Ureter (tissue), 1 donor: Measurements from ENCODE around the gene MGAT1. TPM values are rescaled to one million over a fixed set of nuclear protein-coding genes. Genes with fewer than 3 reads are reported as not detected.

Source experiments
- DNase-seq: peaks from one replicate; pipeline ENCODE4 v3.0.0-alpha.2; 2020; ENCODE audit warnings: low spot score
- total RNA-seq: library from RNA; stranded (reverse); gene quantifications from one replicate; pipeline ENCODE4 v1.2.4, GENCODE V29; 2023
- donor health status: DM: yes; HTN: yes; CAD: no.

The MGAT1 gene
- 151 TPM for total RNA-seq

DNA sequence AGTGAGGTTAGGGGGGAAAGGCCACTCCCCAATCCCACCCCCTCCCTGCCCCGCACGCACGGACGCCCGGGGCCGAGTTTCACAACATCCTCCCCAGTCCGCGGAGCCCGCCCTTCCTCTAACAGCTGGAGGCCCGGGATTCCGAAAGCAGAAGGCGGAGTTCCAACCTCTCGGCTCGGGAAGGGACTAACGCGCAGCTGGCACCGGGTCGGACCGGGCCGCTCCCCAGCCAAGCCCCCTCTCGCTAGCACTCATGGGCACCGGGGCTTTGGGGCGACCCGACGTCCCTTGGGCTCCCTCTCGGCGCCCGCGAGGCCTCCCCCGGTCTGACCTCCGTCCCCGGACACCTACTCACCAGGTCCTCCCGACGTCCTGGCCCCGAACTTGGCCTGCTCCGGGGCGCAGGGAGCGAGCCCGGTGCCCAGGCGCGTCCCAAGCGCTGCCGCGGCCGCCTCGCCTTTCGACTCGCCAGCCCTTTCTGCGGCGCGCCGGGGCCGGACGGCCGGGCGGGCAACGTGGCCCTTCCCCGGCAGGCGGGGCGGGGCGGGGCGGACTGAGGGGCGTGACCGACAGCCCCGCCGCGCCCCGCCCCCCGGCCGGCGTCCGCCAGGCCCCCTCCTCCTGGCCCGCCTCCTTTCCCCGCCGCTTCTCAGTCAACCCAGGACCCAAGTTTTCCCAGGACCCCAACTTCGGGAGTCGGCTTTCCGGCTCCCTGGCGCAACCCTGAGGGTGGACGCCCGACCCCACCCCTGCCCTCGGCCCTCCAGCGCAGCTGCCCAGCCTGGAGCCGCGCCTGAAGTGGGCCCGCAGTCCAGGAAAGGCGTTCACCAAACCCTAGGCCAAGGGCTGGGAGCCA, at the start of gene MGAT1:
Gene MGAT1 (minus strand): TSS at position 482 of the 856 bp plus-strand sequence. CDS start 9,835 bp downstream, outside the sequence.
- peak; percentile 93 for DNase-seq

DNA sequence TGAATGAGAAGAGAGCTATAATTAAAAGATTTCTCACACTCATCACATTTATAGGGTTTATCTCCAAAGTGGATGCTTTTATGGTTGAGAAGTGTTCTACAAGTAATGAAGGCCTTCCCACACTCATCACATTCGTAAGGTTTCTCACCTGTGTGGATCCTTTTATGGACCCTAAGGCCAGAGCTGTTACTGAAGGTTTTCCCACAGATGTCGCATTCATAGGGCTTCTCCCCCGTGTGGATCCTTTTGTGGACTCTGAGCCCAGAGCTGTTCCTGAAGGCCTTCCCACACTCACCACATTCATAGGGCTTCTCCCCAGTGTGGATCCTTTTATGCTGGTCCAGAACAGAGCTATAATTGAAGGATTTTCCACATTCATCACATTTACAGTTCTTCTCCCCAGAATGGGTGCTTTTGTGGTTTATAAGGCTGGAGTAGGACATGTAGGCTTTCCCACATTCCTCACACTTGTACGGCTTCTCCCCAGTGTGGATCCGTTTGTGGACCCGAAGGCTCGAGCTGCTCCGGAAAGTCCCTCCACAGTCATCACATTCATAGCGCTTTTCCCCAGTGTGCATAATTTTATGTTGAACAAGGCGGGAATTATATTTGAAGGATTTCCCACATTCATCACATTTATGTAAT, 48.0 kb upstream of the MGAT1 start:
- no peak for DNase-seq

DNA sequence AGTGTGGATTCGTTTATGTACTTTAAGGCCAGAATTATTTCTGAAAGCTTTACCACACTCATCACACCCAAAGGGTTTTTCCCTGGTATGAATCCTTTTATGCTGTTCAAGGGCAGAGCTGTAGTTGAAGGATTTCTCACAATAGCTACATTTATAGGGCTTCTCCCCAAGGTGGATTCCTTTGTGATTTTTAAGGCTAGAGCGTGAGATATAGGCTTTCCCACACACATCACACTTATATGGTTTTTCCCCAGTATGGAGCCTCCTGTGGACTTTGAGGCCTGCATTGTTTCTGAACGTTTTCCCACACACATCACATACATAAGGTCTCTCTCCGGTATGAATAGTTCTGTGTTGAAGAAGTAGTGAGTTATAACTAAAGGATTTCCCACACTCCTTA, 47.2 kb upstream of the MGAT1 start:
- no peak for DNase-seq

DNA sequence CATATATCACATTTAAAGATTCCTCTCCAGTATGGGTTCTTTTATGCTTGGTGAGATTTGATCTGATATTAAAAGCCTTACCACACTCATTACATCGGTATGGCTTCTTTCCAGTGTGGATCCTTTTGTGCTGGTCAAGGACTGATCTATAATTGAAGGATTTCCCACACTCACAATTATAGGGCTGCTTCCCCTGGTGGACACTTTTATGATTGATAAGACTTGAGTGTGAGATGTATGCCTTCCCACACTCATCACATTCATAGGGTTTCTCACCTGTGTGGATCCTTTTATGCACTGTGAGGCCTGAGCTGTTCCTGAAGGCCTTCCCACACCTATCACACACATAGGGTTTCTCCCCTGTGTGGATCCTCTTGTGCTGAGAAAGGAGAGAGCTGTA, 46.3 kb upstream of the MGAT1 start:
- no peak for DNase-seq

DNA sequence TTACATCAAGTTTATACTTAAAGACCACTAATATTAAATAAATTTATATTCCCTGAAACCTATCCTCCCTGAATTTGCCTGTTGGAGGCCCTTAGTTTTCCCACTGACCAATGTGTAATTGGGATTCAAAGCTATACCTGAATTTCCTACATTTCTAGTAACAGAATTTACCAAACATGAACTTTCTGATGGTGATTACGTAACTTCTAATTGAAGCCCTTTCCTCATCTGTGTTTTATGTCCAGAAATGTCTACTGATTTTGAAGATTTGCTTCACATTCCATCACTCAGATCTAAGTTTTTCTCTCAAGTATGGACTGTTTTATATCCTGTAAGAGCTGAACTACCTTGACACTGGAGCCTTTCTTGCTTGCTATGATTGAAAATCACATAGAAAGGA, 45.7 kb upstream of the MGAT1 start:
- no peak for DNase-seq

DNA sequence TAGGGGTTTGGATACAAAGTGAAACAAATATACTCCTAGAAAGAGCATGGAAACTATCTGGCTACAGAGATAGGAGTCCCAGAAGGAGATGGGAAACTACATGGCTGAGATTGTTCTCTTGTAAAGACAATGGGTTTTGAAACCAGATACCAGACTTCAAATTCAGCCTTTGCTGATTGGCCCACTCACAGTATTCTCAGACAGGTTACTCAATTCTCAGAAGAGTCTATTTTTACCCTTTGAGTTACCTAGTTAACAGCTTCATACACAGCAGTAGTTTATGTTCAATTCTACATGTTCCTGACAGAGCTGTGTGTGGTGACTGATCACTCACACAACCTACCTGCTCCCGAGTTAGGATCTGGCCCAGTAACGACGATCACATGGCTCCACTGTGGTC, 44.4 kb upstream of the MGAT1 start:
- no peak for DNase-seq

DNA sequence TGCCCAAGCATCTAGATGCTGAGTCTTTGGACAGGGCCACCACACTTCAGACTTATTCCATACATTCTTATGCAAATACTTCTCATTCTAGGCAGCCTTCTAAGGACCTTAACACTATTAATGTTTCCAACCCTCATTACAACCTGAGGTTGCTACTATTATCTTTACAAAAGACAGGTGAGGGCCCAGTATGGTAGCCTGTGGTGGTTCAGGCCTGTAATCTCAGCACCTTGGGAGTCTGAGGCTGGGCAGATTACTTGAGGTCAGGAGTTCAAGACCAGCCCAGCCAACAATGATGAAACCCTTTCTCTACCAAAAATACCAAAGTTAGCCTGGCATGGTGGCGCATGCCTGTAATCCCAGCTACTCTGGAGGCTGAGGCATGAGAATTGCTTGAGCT, 42.3 kb upstream of the MGAT1 start:
- DNase-seq = no peak

DNA sequence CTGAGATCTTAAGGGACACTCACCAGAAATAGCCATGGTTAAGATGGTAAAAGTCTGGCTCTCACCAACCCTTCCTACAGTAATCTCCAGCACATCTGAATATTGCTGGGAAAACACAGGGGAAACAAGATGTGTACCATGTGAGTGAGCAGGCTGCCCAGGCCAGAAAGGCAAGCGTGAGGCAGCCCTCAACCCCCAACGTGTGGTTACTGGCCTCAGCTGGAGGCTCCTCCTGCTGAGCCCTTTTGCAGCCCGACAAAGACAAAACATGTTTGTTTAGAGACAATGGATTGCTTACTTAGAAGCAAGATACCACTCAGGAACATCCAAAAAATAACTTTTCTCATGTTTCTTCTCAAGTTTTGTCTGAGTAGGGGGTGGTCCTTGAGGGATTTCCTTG, 41.8 kb upstream of the MGAT1 start:
- no peak for DNase-seq

DNA sequence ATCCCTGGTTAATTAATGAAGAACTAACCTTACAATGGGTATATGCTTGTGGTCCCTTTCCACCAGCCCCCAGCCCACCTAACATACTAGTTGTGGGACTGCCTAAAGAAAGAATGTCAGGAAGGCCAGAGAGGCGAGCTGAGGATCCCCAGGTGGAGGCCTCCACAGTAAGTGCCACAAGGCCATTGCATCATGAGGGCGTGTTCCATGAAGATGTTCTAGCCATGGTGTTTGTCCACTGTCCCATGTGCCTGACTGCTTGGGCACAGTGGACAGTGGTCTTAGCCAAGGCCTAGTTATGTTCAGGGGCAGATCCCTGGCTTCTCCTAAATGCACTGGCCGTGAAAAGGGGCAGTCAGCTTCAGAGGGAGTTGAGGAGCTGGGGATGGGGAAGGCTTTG, 37.3 kb upstream of the MGAT1 start:
- DNase-seq = peak; percentile 22

DNA sequence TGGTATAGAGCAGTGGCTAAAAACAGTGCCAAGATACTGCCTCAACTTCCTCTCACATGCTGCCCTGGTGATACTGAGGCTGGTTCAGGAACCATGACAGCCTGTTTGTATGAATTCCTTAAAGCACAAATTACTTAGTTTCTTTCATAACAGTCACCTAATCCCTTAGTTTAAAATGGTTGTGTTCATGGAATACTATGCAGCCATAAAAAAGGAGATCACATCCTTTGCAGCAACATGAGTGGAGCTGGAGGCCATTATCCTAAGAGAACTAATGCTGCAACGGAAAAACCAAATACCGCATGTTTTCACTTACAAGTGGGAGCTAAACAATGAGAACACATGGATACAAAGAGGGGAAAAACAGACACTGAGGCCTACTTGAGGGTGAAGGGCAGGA, 36.6 kb upstream of the MGAT1 start:
- DNase-seq = no peak

DNA sequence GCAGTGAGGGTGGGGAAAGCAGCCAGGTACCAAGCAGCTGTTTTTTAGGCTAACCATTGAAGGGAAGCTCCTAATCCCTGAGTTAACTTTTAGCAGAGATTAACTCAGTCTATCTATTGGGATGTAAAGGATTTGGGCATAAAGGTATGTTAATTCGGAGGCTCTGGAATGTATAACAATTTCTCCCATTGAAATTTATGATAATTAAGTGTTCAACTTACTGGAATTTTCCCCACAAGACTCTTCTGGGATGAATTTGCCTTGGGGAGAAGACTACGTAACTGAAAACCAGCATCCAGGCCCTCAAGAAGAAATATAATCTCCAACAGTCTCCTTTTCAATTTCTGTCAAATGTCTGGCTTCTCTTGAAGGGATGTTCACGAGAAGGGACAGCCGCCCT, 34.9 kb upstream of the MGAT1 start:
- no peak for DNase-seq

DNA sequence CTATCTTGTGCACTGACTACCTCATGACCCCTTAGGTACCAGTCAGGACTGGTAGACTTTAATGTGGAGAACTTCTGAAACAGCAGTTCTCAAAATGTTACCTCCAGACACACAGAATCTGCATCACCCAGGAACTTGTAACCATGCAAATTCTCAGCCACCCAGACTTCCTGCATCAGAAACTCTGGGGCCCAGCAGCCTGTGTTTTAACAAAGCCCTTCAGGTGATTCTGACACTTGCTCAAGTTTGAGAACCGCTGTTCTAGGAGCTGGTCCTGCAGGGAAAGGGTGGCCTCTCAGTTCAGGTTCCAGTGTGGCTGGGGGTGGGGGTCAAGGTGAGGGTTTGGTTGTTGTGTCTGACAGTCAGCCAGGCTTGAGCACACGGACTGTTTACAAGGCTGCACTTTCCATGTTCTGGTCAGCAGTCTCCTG, 30.0 kb upstream of the MGAT1 start:
- DNase-seq = peak; percentile 42

DNA sequence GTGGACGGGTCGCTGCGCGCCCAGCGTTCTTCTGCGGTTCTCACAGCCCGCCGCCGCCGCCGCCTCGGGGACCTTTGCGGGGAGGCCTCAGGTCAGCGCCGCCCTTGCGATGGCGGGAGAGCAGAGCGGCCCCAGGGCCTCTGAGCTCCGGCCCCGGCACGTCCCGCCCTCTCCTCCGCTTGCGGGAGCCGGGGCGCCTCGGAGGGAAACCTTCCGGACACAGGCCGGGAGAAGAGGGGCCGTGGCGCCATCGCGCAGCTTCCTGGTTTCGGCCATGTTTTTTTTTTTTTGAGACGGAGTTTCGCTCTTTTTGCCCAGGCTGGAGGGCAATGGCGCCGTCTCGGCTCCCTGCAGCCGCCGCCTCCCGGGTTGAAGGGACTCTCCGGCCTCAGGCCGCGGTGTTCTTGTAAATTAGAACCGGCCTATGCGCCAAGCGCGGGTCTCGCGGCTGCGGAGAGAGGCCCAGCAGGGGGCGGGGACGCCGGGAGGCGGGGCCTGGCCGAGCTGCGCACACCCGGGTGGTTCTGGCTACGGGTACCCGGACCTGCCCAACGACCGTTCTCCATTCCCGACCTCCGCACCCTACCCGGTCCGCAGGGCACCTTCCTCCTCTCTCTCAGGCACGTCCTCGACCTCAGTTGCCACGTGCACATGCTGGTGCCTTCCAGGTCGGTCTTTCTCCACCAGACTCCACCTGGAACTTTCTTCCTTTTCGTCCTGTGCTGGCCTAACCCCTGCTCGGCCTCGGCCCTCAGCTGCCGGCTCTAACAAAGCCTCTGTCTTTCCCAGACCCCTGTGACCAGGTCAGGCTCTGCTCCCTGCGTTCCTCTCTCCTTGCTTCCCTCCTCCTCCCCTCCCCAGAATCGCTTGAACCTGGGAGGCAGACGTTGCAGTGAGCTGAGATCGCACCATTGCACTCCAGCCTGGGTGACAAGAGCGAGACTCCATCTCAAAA, 28.8 kb upstream of the MGAT1 start:
- DNase-seq = peak; percentile 89

DNA sequence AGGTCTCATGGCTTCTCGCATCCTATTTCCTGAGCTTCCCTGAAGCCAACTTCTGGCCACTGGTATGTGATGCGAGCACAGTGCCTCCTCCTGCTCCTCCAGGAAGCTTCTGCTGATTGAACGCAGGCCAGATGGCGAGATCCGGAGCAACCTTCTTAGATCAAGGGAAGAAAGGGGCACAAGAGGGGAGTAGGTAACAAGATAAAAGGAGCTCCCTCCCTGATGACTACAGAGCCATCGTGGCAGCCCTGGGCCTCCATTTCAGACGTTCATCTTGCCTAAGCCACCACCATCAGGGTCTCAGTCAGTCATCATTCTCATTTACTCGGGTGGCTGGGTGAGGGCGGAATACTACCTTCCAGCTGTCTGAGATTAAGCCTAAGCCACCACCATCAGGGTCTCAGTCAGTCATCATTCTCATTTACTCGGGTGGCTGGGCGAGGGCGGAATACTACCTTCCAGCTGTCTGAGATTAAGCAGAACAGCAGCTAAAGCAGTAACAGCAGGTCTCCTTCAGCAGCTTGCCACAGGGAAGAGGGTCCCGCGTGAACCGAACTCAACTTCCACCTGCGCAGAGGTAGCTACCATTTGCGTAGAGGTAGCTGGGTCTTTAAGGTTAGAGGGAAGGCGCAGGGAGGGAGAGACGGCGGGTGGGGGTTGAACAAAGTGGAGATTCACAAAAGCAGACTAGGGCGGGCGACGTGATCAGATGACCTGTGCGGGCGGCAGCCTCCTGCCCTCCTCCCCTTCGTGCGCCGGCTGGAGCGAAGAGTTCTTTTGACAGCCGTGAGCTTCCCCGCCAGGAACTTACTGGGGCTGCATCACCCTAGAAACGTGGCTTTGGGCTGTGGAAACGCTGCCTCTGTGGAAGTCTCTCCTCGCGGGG, 27.9 kb upstream of the MGAT1 start:
- peak; percentile 79 for DNase-seq

DNA sequence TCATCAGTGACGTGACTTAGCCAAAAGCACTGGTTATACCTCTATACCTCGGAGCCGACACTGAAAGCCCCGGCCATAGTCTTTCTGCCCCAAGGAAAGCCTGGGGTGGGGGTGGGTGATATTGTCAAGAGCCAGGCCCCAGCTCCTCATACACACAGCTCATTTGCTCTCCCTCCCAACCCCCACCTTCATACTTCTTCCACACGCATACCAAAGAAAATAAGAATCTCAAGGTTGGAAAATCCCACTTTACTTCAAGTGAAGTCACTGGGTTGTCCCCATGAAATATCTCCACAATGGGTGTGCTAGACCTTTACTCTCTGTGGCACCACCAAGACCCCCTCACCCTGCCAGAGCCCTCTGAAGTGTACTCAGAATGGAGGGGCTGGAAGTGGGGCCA, 27.1 kb upstream of the MGAT1 start:
- DNase-seq = peak; percentile 41

DNA sequence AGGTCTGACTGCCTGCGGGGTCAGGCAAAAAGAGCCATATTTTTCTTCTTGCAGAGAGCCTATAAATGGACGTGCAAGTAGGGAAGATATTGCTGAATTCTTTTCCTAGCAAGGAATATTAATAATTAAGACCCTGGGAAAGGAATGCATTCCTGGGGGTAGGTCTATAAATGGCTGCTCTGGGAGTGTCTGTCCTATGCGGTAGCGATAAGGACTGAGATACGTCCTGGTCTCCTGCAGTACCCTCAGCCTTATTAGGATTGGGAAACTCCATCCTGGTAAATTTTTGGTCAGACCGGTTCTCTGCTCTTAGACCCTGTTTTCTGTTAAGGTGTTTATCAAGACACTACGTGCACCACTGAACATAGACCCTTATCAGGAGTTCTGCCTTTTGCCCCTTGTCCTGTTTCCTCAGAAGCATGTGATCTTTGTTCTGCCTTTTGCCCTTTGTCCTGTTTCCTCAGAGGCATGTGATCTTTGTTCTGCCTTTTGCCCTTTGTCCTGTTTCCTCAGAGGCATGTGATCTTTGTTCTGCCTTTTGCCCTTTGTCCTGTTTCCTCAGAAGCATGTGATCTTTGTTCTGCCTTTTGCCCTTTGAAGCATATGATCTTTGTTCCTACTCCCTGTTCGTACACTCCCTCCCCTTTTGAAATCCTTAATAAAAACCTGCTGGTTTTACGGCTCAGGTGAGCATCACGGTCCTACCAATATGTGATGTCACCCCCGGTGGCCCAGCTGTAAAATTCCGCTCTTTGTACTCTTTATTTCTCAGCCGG, 26.3 kb upstream of the MGAT1 start:
- peak; percentile 37 for DNase-seq

DNA sequence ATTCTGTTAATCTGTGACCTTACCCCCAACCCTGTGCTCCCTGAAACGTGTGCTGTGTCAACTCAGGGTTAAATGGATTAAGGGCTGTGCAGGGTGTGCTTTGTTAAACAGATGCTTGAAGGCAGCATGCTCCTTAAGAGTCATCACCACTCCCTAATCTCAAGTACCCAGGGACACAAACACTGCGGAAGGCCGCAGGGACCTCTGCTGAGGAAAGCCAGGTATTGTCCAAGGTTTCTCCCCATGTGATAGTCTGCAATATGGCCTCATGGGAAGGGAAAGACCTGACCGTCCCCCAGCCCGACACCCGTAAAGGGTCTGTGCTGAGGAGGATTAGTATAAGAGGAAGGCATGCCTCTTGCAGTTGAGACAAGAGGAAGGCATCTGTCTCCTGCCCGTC, 24.8 kb upstream of the MGAT1 start:
- peak; percentile 33 for DNase-seq

DNA sequence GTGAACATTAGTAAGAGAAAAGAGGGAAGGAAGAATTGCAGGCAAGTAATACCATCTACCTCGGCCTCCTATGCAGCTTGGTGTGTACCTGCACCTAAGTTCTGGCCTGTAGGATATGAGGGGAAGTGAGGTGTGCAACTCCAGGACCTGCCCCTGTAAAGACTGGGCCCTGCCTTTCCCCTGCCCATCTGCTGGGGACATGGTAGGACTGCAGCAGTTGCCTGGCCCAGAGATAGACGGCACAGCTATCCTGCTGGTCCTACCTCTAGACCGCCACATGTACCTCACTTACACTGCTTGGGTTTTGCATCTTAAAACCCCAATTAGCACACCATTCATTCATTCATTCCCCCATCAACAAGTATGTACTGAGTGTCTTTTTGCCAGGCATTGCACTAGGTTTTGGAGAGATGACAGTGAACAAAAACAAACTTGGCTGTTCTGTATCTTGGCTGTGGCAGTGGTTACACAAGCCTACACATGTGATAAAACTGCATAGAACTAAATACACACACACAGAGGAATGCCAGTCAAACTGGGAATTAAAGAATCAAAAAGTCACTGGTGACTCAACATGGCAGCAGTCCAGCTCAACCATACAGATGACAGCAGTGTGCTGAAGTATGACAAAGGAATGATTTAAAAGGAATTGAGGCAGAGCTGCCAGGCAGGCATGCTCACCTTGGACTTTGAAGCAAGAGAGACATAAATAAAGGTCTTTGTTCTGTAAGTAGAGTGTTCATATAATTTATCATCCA, 23.3 kb upstream of the MGAT1 start:
- DNase-seq = peak; percentile 85

DNA sequence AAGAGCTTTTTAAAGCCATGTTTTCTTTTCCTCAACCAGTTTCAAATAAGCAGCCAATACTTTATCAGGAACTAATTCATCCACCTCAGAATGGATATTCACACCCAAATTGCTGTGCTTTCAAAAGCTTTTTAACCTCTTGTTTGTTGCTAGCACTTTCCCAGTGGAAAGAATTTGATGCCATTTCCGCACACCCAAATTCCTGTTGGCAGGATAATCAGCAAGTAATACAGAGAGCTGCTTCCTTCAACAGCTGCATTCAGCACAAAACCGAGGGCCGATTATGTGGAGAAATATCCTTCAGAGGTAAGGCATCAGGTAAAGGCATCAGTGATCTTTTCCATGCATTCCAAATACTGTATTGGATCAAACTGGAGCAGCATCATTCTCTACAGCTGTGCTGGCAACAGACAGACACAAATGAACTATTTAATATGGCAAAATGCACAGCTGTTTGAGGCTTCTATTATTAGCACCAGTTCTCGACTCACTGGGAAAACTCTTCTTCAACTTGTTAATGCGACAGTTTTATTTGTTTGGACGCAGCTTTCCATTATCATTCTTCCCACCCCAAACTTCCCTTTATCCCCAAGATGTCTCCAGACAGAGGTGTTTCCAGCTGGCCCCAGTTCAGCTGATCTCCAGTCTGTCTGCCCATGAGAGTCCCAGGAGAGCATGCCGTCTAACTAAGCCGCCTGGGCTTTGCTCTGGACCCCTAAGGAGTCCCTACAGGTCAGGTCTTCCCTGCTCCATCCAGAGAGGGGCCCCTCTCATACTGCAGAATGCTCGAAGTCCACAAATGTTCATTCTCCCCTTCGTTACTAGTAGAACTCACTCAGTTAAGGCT, 22.2 kb upstream of the MGAT1 start:
- DNase-seq = peak; percentile 42
